ENCODE measurements around the gene PRKAG1.

PRKAG1 gene

GRCh38 chr12:49030119-49030518 is 11.5 kb upstream of the PRKAG1 start:
- H3K27ac ChIP-seq: no peak overlapping the region
- H3K36me3 ChIP-seq (ENCODE audit: insufficient read depth, low read length): peaks cover 80% of the 10 kb centered on the region; the same call in 1 of the 2 replicates
- TF ChIP-seq POLR2AphosphoS5 (IDR thresholded peaks at IDR 0.05; ENCODE audit: borderline replicate concordance, low read depth, low read length): no peak
- TF ChIP-seq FOXP2 (optimal IDR thresholded peaks at IDR 0.05; ENCODE audit: control extremely low read depth, extremely low read length, insufficient read depth): no peak
- no peak for TF ChIP-seq EZH2 (IDR thresholded peaks at IDR 0.05)
- no peak for DNase-seq (ENCODE audit: low read depth, low spot score)
- no peak overlapping the region for H3K9ac ChIP-seq (ENCODE audit: insufficient read length)
- H3K9me3 ChIP-seq (ENCODE audit: low read depth, low read length): no peaks in the 10 kb centered on the region
- H3K4me3 ChIP-seq: no peak overlapping the region

DNA sequence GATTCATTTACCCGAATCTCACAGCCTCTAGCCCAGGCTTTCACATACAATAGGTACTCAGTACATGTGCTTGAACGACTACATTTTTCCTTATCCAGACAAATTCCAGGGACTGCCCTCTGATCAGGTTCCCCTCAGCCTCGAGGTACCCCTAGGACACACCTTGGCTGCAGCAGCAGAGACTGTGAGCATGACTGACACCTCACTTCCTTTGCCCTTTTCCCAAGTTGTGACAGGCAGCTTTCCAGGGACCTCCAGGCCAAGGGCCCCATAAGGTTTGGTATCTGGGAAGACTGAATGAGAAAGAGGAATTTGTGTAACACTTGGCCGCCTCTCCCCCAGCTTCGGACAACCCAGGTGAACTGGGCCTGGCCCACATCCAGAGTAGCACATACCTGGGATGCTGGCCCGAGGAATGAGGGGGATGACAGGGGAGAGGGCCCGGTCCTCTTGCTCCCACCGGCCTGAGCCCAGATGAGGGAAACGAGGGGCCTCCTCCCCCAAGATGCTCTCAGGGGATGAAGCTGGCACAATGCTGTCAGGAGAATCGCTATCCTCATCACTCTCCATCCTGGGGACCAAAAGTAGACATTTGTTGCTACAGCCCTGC is 10.2 kb upstream of the PRKAG1 start:
- Histone ChIP-seq H3K27ac (no peak overlapping the region), H3K9ac (ENCODE audit: insufficient read length) (no peak overlapping the region), H3K9me3 (ENCODE audit: low read depth, low read length) (no peaks in the 10 kb centered on the region), H3K36me3 (ENCODE audit: insufficient read depth, low read length) (peaks cover 77% of the 10 kb centered on the region; the same call in 1 of the 2 replicates), H3K4me3 (no peak overlapping the region)
- DNase-seq (ENCODE audit: low read depth, low spot score): no peak
- TF ChIP-seq EZH2 (IDR thresholded peaks at IDR 0.05): no peak
- no peak for TF ChIP-seq POLR2AphosphoS5 (IDR thresholded peaks at IDR 0.05; ENCODE audit: borderline replicate concordance, low read depth, low read length)
- TF ChIP-seq FOXP2 (optimal IDR thresholded peaks at IDR 0.05; ENCODE audit: control extremely low read depth, extremely low read length, insufficient read depth): no peak

DNA sequence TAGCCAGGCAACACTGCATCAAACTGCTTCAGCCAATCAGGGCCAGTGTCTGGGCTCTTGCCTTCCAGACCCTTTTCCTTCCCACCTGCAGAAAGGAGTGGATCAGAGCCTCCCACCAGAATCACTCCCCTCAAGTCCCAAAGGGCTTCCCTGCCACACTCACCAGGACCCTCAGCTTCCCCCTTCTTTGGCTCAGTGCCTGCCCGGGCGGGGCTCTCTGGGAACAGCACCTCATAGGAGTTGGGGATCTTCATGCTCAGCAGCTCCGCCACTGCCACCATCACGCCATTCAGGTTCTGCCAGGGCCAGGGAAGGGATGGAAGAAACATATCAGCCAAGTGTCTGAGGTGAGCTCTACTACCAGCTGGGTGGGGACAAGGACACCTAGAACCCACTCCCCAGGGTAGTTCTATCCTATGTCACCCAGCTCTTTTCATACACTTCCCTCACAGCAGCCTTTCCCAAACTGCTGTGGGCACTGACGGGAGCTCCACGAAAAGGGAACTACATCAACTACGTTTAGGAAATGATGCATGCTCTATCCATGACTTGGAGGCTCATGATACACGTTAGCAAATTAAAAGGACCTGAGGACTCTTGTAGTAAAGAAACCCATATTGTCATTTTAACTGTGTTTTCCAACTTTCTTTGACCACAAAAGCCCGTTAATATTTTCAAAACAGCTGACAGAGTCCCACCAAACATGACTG is 9.4 kb upstream of the PRKAG1 start:
- no peak for DNase-seq (ENCODE audit: low read depth, low spot score)
- Histone ChIP-seq H3K27ac (no peak overlapping the region), H3K9ac (ENCODE audit: insufficient read length) (no peak overlapping the region), H3K9me3 (ENCODE audit: low read depth, low read length) (no peaks in the 10 kb centered on the region), H3K4me3 (no peak overlapping the region), H3K36me3 (ENCODE audit: insufficient read depth, low read length) (peaks cover 76% of the 10 kb centered on the region; the same call in 1 of the 2 replicates)
- no peak for TF ChIP-seq FOXP2 (optimal IDR thresholded peaks at IDR 0.05; ENCODE audit: control extremely low read depth, extremely low read length, insufficient read depth)
- no peak for TF ChIP-seq POLR2AphosphoS5 (IDR thresholded peaks at IDR 0.05; ENCODE audit: borderline replicate concordance, low read depth, low read length)
- no peak for TF ChIP-seq EZH2 (IDR thresholded peaks at IDR 0.05)

GRCh38 chr12:49026678-49027480 is 8.3 kb upstream of the PRKAG1 start:
- H3K9ac ChIP-seq (ENCODE audit: insufficient read length): no peak overlapping the region
- DNase-seq (ENCODE audit: low read depth, low spot score): no peak
- peaks cover 76% of the 10 kb centered on the region; the same call in 1 of the 2 replicates for H3K36me3 ChIP-seq (ENCODE audit: insufficient read depth, low read length)
- no peak overlapping the region for H3K27ac ChIP-seq
- no peak overlapping the region for H3K4me3 ChIP-seq
- TF ChIP-seq FOXP2 (optimal IDR thresholded peaks at IDR 0.05; ENCODE audit: control extremely low read depth, extremely low read length, insufficient read depth) (no peak), POLR2AphosphoS5 (IDR thresholded peaks at IDR 0.05; ENCODE audit: borderline replicate concordance, low read depth, low read length) (no peak), EZH2 (IDR thresholded peaks at IDR 0.05) (no peak)
- H3K9me3 ChIP-seq (ENCODE audit: low read depth, low read length): no peaks in the 10 kb centered on the region

DNA sequence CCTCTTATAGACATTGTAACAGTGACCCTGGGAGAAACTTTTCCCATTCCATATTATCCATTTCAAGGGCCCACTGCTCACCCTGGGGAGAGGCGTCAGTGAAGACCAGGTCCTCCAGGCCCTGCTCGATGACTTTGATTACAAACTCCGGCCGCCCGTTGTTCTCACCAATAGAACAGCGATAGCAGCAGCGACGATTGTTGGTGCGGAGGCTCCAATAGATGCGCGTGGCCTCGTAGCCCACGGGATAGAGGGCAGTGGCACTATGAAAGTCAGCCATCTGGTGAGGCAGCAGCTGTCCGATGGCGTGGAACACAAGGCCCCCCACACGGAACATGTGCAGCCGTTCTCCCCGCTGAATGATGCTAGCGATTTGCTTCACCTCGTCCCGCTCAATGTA is 7.5 kb upstream of the PRKAG1 start:
- H3K36me3 ChIP-seq (ENCODE audit: insufficient read depth, low read length): peaks cover 76% of the 10 kb centered on the region; the same call in 1 of the 2 replicates
- no peak for TF ChIP-seq EZH2 (IDR thresholded peaks at IDR 0.05)
- TF ChIP-seq FOXP2 (optimal IDR thresholded peaks at IDR 0.05; ENCODE audit: control extremely low read depth, extremely low read length, insufficient read depth): no peak
- no peak for TF ChIP-seq POLR2AphosphoS5 (IDR thresholded peaks at IDR 0.05; ENCODE audit: borderline replicate concordance, low read depth, low read length)
- H3K9ac ChIP-seq (ENCODE audit: insufficient read length): no peak overlapping the region
- H3K27ac ChIP-seq: no peak overlapping the region
- DNase-seq (ENCODE audit: low read depth, low spot score): no peak
- H3K4me3 ChIP-seq: no peak overlapping the region
- H3K9me3 ChIP-seq (ENCODE audit: low read depth, low read length): no peaks in the 10 kb centered on the region

GRCh38 chr12:49025463-49025862 is 6.9 kb upstream of the PRKAG1 start:
- DNase-seq (ENCODE audit: low read depth, low spot score): no peak
- no peaks in the 10 kb centered on the region for H3K9me3 ChIP-seq (ENCODE audit: low read depth, low read length)
- H3K27ac ChIP-seq: no peak overlapping the region
- TF ChIP-seq POLR2AphosphoS5 (IDR thresholded peaks at IDR 0.05; ENCODE audit: borderline replicate concordance, low read depth, low read length) (no peak), FOXP2 (optimal IDR thresholded peaks at IDR 0.05; ENCODE audit: control extremely low read depth, extremely low read length, insufficient read depth) (no peak), EZH2 (IDR thresholded peaks at IDR 0.05) (no peak)
- H3K4me3 ChIP-seq: no peak overlapping the region
- no peak overlapping the region for H3K9ac ChIP-seq (ENCODE audit: insufficient read length)
- H3K36me3 ChIP-seq (ENCODE audit: insufficient read depth, low read length): peaks cover 76% of the 10 kb centered on the region; the same call in 1 of the 2 replicates

DNA sequence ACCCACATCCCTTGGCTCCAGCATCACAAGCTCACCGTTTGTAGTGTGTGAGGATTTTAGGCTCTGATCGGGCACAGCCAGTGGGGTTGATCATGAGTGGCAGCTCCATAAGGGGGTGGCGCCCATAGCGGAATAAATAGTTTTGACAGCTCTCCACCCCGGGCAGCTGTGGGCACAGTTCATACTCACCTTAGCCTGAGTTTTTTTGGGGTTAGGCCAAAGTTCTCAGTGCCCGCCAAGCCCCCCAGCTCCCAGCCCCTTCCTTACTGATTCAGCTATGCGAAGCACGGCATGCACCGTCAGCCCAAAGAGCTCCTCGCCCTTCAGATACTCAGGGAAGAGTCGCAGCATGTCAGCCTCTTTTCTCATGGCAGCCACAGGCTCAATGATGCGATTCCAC is 6.0 kb upstream of the PRKAG1 start:
- no peak for DNase-seq (ENCODE audit: low read depth, low spot score)

GRCh38 chr12:49023812-49024211 is 5.2 kb upstream of the PRKAG1 start:
- no peak for TF ChIP-seq FOXP2 (optimal IDR thresholded peaks at IDR 0.05; ENCODE audit: control extremely low read depth, extremely low read length, insufficient read depth)
- no peak for TF ChIP-seq POLR2AphosphoS5 (IDR thresholded peaks at IDR 0.05; ENCODE audit: borderline replicate concordance, low read depth, low read length)
- TF ChIP-seq EZH2 (IDR thresholded peaks at IDR 0.05): no peak
- Histone ChIP-seq H3K27ac (no peak overlapping the region), H3K9me3 (ENCODE audit: low read depth, low read length) (no peaks in the 10 kb centered on the region), H3K36me3 (ENCODE audit: insufficient read depth, low read length) (peaks cover 70% of the 10 kb centered on the region; the same call in 1 of the 2 replicates), H3K9ac (ENCODE audit: insufficient read length) (no peak overlapping the region), H3K4me3 (no peak overlapping the region)
- no peak for DNase-seq (ENCODE audit: low read depth, low spot score)

More for the DNA sequence above, 6.0 kb upstream of the PRKAG1 start:
- H3K9me3 ChIP-seq (ENCODE audit: low read depth, low read length): no peaks in the 10 kb centered on the region
- no peak overlapping the region for H3K27ac ChIP-seq
- peaks cover 76% of the 10 kb centered on the region; the same call in 1 of the 2 replicates for H3K36me3 ChIP-seq (ENCODE audit: insufficient read depth, low read length)
- TF ChIP-seq FOXP2 (optimal IDR thresholded peaks at IDR 0.05; ENCODE audit: control extremely low read depth, extremely low read length, insufficient read depth) (no peak), EZH2 (IDR thresholded peaks at IDR 0.05) (no peak)
- H3K4me3 ChIP-seq: no peak overlapping the region
- no peak overlapping the region for H3K9ac ChIP-seq (ENCODE audit: insufficient read length)
